HL-60 (cell line): Measurements from ENCODE around the gene BCL2.

Source experiments
- DNase-seq, 2 experiments: peaks; one replicate each; pipeline ENCODE4 v3.0.0-alpha.2; 2010 to 2020; ENCODE audit warnings: low read depth in 1 of 2, low spot score in 1 of 2
- H3K27ac ChIP-seq: fragments of 250-450 bp; sonication (Bioruptor Pico); replicated peaks from 2 replicates; pipeline ENCODE4 v1.5.1; 2020; ENCODE audit warnings: mild to moderate bottlenecking, moderate library complexity
- H3K27me3 ChIP-seq: fragments of 250-450 bp; sonication (Bioruptor Pico); 2 replicates; pipeline ENCODE4 v1.5.1; 2021; ENCODE audit warnings: mild to moderate bottlenecking, moderate library complexity; ENCODE audit not compliant: insufficient read depth, poor library complexity, severe bottlenecking
- H3K4me3 ChIP-seq: replicated peaks from 2 replicates; pipeline ENCODE4 v1.5.1; 2011; ENCODE audit warnings: mild to moderate bottlenecking, control low read depth, low read length; ENCODE audit not compliant: insufficient read depth
- GABPA ChIP-seq: IDR thresholded peaks from 2 replicates; pipeline ENCODE4 v1.6.1; 2012; ENCODE audit warnings: low read depth
- POLR2AphosphoS5 ChIP-seq: IDR thresholded peaks from 2 replicates; pipeline ENCODE4 v1.6.1; 2012; ENCODE audit warnings: low read depth
- SPI1 ChIP-seq: IDR thresholded peaks from 2 replicates; pipeline ENCODE4 v1.6.1; 2012; ENCODE audit warnings: low read depth, mild to moderate bottlenecking, borderline replicate concordance
- TF ChIP-seq, protein P1 (sequence below): IDR thresholded peaks from 2 replicates; pipeline ENCODE4 v1.6.1; 2012; ENCODE audit warnings: low read depth; ENCODE audit not compliant: insufficient replicate concordance
- TF ChIP-seq, protein P2 (sequence below): IDR thresholded peaks from one replicate; pipeline ENCODE4 v1.5.1; 2011; ENCODE audit warnings: low read length, control low read depth, inconsistent platforms; ENCODE audit not compliant: insufficient read depth

BCL2 gene

DNA sequence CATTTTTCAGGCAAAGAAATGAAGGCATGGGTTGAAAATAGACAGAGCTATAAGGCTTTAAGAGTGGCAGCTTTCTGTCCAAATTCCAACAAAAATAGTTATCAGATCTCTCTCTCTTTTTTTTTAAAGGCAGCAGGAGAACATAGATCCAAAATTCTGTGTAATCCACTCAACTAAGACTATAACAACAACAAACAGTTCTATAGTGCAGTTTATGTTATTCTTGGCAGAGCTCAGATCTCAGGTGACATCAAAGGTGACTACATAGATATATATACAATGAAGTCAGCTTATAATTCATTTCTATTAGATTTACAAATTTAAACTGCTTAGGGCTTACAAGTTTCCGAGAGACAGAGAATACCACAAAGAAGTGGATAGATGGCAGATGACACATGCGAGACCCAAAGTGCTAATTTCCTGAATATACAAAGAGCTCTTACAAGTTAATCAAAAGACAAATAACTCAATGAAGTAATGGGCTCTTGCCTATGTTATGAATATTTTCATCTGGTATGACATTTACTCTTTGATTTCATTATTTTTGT, 223.2 kb downstream of the BCL2 start:
- no peak for DNase-seq
- no peak overlapping the region for H3K4me3 ChIP-seq
- no peaks in the 10 kb centered on the region for H3K27me3 ChIP-seq
- TF ChIP-seq, protein P1, sequence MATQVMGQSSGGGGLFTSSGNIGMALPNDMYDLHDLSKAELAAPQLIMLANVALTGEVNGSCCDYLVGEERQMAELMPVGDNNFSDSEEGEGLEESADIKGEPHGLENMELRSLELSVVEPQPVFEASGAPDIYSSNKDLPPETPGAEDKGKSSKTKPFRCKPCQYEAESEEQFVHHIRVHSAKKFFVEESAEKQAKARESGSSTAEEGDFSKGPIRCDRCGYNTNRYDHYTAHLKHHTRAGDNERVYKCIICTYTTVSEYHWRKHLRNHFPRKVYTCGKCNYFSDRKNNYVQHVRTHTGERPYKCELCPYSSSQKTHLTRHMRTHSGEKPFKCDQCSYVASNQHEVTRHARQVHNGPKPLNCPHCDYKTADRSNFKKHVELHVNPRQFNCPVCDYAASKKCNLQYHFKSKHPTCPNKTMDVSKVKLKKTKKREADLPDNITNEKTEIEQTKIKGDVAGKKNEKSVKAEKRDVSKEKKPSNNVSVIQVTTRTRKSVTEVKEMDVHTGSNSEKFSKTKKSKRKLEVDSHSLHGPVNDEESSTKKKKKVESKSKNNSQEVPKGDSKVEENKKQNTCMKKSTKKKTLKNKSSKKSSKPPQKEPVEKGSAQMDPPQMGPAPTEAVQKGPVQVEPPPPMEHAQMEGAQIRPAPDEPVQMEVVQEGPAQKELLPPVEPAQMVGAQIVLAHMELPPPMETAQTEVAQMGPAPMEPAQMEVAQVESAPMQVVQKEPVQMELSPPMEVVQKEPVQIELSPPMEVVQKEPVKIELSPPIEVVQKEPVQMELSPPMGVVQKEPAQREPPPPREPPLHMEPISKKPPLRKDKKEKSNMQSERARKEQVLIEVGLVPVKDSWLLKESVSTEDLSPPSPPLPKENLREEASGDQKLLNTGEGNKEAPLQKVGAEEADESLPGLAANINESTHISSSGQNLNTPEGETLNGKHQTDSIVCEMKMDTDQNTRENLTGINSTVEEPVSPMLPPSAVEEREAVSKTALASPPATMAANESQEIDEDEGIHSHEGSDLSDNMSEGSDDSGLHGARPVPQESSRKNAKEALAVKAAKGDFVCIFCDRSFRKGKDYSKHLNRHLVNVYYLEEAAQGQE = no peak
- TF ChIP-seq, protein P2, sequence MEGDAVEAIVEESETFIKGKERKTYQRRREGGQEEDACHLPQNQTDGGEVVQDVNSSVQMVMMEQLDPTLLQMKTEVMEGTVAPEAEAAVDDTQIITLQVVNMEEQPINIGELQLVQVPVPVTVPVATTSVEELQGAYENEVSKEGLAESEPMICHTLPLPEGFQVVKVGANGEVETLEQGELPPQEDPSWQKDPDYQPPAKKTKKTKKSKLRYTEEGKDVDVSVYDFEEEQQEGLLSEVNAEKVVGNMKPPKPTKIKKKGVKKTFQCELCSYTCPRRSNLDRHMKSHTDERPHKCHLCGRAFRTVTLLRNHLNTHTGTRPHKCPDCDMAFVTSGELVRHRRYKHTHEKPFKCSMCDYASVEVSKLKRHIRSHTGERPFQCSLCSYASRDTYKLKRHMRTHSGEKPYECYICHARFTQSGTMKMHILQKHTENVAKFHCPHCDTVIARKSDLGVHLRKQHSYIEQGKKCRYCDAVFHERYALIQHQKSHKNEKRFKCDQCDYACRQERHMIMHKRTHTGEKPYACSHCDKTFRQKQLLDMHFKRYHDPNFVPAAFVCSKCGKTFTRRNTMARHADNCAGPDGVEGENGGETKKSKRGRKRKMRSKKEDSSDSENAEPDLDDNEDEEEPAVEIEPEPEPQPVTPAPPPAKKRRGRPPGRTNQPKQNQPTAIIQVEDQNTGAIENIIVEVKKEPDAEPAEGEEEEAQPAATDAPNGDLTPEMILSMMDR = no peak
- TF ChIP-seq GABPA (no peak), SPI1 (no peak), POLR2AphosphoS5 (no peak)
- peak overlapping the region; percentile 95 for H3K27ac ChIP-seq

DNA sequence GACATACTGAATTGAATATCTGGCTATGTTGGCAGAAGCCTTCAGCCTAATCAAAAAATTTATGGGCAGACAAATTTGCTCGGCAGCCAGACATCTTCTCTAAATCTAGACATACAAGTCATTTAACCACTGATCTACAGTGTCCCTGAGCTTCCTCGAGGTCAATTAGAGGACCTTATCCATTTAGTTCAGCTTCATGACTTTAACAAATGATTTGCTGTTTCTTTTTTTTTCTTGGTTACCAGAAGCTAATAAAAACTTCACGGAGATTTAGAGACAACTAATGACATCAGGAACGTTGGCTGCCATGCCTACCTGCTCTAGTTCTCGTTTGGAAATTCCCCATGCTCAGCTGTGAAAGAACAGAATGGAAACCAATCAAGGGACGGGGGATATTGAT, 223.8 kb downstream of the BCL2 start:
- TF ChIP-seq, protein P2 = no peak
- TF ChIP-seq SPI1 (no peak), GABPA (no peak), POLR2AphosphoS5 (no peak)
- TF ChIP-seq, protein P1 = no peak
- Histone ChIP-seq H3K27ac (no peak overlapping the region), H3K4me3 (no peak overlapping the region), H3K27me3 (no peaks in the 10 kb centered on the region)
- DNase-seq = no peak

DNA sequence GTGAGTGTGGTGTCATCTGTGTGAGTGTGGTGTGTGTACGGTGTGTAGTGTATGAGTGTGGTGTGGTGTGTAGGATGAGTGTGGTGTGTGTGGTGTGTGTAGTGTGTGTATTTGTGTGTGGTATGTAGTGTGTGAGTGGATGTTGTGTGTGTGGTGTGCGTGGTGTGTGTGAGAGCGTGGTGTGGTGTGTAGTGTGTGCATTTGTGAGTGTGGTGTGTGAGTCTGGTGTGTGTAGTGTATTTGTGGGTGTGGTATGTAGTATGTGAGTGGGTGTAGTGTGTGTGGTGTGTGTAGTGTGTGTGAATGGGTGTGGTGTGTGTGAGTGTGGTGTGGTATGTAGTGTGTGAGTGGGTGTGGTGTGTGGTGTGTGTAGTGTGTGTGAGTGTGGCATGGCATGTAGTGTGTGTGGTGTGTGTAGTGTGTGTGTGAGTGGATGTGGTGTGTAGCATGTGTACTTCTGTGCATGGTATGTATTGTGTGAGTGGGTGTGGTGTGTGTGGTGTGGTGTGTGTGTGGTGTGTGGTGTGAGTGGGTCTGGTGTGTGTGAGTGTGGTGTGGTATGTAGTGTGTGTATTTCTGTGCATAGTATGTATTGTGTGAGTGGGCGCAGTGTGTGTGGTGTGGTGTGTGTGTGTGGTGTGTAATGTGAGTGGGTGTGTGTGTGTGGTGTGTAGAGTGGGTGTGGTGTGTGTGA, 227.8 kb downstream of the BCL2 start:
- Histone ChIP-seq H3K27ac (peak overlapping the region; percentile 15; the same call in 1 of the 2 replicates), H3K27me3 (no peaks in the 10 kb centered on the region), H3K4me3 (no peak overlapping the region)
- TF ChIP-seq, protein P2 = no peak
- TF ChIP-seq POLR2AphosphoS5 (no peak), GABPA (no peak), SPI1 (no peak)
- TF ChIP-seq, protein P1 = no peak
- DNase-seq = no peak
